VCaP (cell line): ENCODE measurements around the gene MALAT1.

Experiments
- H3K27ac ChIP-seq: fragments of 450-650 bp; 2 replicates; pipeline ENCODE4 v1.5.1; 2017
- CTCF ChIP-seq: fragments of 450-650 bp; conservative IDR thresholded peaks from 2 replicates; pipeline ENCODE4 v1.5.1; 2017; ENCODE audit warnings: mild to moderate bottlenecking, moderate library complexity

MALAT1 gene

GRCh38 chr11:65492637-65493366, 6.0 kb upstream of the MALAT1 start:
- H3K27ac ChIP-seq = peak overlapping the region; percentile 100
- no peak for TF ChIP-seq CTCF

- TF ChIP-seq CTCF = no peak
- H3K27ac ChIP-seq = peak overlapping the region; percentile 100
These were observed 5.3 kb upstream of the MALAT1 start for GRCh38 chr11:65493367-65494176.

GRCh38 chr11:65496304-65497140, 2.3 kb upstream of the MALAT1 start:
- H3K27ac ChIP-seq = peak overlapping the region; percentile 100
- TF ChIP-seq CTCF = no peak

GRCh38 chr11:65497141-65498041, 1.5 kb upstream of the MALAT1 start:
- peak overlapping the region; percentile 100 for H3K27ac ChIP-seq
- no peak for TF ChIP-seq CTCF

DNA sequence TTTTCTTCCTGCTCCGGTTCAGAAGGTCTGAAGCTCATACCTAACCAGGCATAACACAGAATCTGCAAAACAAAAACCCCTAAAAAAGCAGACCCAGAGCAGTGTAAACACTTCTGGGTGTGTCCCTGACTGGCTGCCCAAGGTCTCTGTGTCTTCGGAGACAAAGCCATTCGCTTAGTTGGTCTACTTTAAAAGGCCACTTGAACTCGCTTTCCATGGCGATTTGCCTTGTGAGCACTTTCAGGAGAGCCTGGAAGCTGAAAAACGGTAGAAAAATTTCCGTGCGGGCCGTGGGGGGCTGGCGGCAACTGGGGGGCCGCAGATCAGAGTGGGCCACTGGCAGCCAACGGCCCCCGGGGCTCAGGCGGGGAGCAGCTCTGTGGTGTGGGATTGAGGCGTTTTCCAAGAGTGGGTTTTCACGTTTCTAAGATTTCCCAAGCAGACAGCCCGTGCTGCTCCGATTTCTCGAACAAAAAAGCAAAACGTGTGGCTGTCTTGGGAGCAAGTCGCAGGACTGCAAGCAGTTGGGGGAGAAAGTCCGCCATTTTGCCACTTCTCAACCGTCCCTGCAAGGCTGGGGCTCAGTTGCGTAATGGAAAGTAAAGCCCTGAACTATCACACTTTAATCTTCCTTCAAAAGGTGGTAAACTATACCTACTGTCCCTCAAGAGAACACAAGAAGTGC, 661 bp upstream of the MALAT1 start:
- no peak for TF ChIP-seq CTCF
- peak overlapping the region; percentile 100 for H3K27ac ChIP-seq

DNA sequence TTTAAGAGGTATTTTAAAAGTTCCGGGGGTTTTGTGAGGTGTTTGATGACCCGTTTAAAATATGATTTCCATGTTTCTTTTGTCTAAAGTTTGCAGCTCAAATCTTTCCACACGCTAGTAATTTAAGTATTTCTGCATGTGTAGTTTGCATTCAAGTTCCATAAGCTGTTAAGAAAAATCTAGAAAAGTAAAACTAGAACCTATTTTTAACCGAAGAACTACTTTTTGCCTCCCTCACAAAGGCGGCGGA, 193 bp upstream of the MALAT1 start:
- H3K27ac ChIP-seq = peak overlapping the region; percentile 100
- no peak for TF ChIP-seq CTCF
